Neural progenitor cell (in vitro differentiated cells): ENCODE data around the gene ARSH. TPM values are rescaled to one million over a fixed set of nuclear protein-coding genes. Genes with fewer than 3 reads are reported as not detected.

Experiments
- DNase-seq: peaks from one replicate; pipeline ENCODE4 v3.0.0-alpha.2; 2016; ENCODE audit warnings: low spot score
- H2AFZ ChIP-seq: fragments of 200-600 bp; sonication (generic); replicated peaks from 2 replicates; pipeline ENCODE4 v1.6.1; 2016; ENCODE audit warnings: antibody characterized with exemption
- H3F3A ChIP-seq: fragments of 200-600 bp; sonication (generic); 2 replicates; pipeline ENCODE4 v1.6.1; 2016; ENCODE audit warnings: antibody characterized with exemption, low read depth
- H3K27ac ChIP-seq: fragments of 200-600 bp; sonication (generic); 2 replicates; pipeline ENCODE4 v1.5.1; 2016; ENCODE audit warnings: mild to moderate bottlenecking
- H3K27me3 ChIP-seq: fragments of 200-600 bp; sonication (generic); 2 replicates; pipeline ENCODE4 v1.6.1; 2016; ENCODE audit warnings: mild to moderate bottlenecking, moderate library complexity
- H3K36me3 ChIP-seq: fragments of 200-600 bp; sonication (generic); 2 replicates; pipeline ENCODE4 v1.5.1; 2016
- H3K4me1 ChIP-seq: fragments of 200-600 bp; sonication (generic); 2 replicates; pipeline ENCODE4 v1.6.1; 2016; ENCODE audit warnings: mixed run types
- H3K4me2 ChIP-seq: fragments of 200-600 bp; sonication (generic); 2 replicates; pipeline ENCODE4 v1.6.1; 2016
- H3K4me3 ChIP-seq: fragments of 200-600 bp; sonication (generic); 2 replicates; pipeline ENCODE4 v1.5.1; 2016
- H3K79me2 ChIP-seq: fragments of 200-600 bp; sonication (generic); 2 replicates; pipeline ENCODE4 v1.6.1; 2016; ENCODE audit warnings: low read depth
- H3K9ac ChIP-seq: fragments of 200-600 bp; sonication (generic); 2 replicates; pipeline ENCODE4 v1.6.1; 2016
- H3K9me3 ChIP-seq: fragments of 200-600 bp; sonication (generic); 2 replicates; pipeline ENCODE4 v1.5.1; 2016; ENCODE audit warnings: low read depth
- H4K20me1 ChIP-seq: fragments of 200-600 bp; sonication (generic); 2 replicates; pipeline ENCODE4 v1.6.1; 2016; ENCODE audit warnings: low read depth
- H3K27ac Mint-ChIP-seq: 3 replicates; pipeline ENCODE4 v1.8.0; 2021; ENCODE audit warnings: mixed read lengths
- H3K27me3 Mint-ChIP-seq: 2 replicates; pipeline ENCODE4 v1.8.0; 2022; ENCODE audit warnings: low read depth, mild to moderate bottlenecking, inconsistent platforms, moderate library complexity, mixed read lengths; ENCODE audit not compliant: insufficient read depth
- H3K36me3 Mint-ChIP-seq: 3 replicates; pipeline ENCODE4 v1.8.0; 2021; ENCODE audit warnings: mixed read lengths
- H3K4me1 Mint-ChIP-seq: 3 replicates; pipeline ENCODE4 v1.8.0; 2021; ENCODE audit warnings: mixed read lengths
- H3K4me3 Mint-ChIP-seq: 3 replicates; pipeline ENCODE4 v1.8.0; 2021; ENCODE audit warnings: mild to moderate bottlenecking, moderate library complexity, mixed read lengths
- H3K9me3 Mint-ChIP-seq: 3 replicates; pipeline ENCODE4 v1.8.0; 2020; ENCODE audit warnings: mixed read lengths
- CTCF ChIP-seq: fragments of 200-600 bp; sonication (generic); IDR thresholded peaks from 2 replicates; pipeline ENCODE4 v1.5.1; 2017; ENCODE audit warnings: antibody characterized with exemption, mild to moderate bottlenecking
- EZH2 ChIP-seq: fragments of 200-600 bp; sonication (generic); IDR thresholded peaks from 2 replicates; pipeline ENCODE4 v1.6.1; 2017; ENCODE audit warnings: antibody characterized with exemption, mild to moderate bottlenecking, moderate library complexity
- EZH2phosphoT487 ChIP-seq: fragments of 200-600 bp; sonication (generic); IDR thresholded peaks from 2 replicates; pipeline ENCODE4 v1.6.1; 2017; ENCODE audit warnings: antibody characterized with exemption
- total RNA-seq: library from RNA; depleted of rRNA; stranded (reverse); fragments of >200 nt; gene quantifications from 2 replicates; pipeline ENCODE4 v1.2.3, GENCODE V29; 2015; ENCODE audit warnings: low replicate concordance

ARSH gene
- total RNA-seq, 1 donor from 2014 or later, result not detected

- H4K20me1 ChIP-seq, result no peaks in the 10 kb centered on the region
- H3K4me1 ChIP-seq, result no peaks in the 10 kb centered on the region
- no peak overlapping the region for H3K27ac ChIP-seq
- no peaks in the 10 kb centered on the region for H3K36me3 ChIP-seq
- H2AFZ ChIP-seq, result no peak overlapping the region
- H3K27ac Mint-ChIP-seq, result no peak overlapping the region
- H3K27me3 Mint-ChIP-seq, result peaks cover 9% of the 10 kb centered on the region
- H3K4me1 Mint-ChIP-seq, result no peaks in the 10 kb centered on the region
- no peak overlapping the region for H3K9ac ChIP-seq
- H3K27me3 ChIP-seq, result no peaks in the 10 kb centered on the region
- DNase-seq, result no peak
- peaks cover 5% of the 10 kb centered on the region for H3K36me3 Mint-ChIP-seq
- no peaks in the 10 kb centered on the region for H3K79me2 ChIP-seq
- TF ChIP-seq EZH2phosphoT487 (no peak), CTCF (peak; percentile 12), EZH2 (no peak)
- no peaks in the 10 kb centered on the region for H3K9me3 ChIP-seq
- no peak overlapping the region for H3K4me2 ChIP-seq
- H3K4me3 Mint-ChIP-seq, result no peak overlapping the region
- peaks cover 22% of the 10 kb centered on the region for H3K9me3 Mint-ChIP-seq
- H3K4me3 ChIP-seq, result no peak overlapping the region
- no peaks in the 10 kb centered on the region for H3F3A ChIP-seq
Measured at GRCh38 chrX:2984342-2984741, 22.0 kb upstream of the ARSH start.

GRCh38 chrX:2989565-2989964 is 16.8 kb upstream of the ARSH start:
- no peak overlapping the region for H3K4me3 ChIP-seq
- H3K4me2 ChIP-seq, result no peak overlapping the region
- H3F3A ChIP-seq, result no peaks in the 10 kb centered on the region
- no peaks in the 10 kb centered on the region for H3K27me3 ChIP-seq
- peaks cover 4% of the 10 kb centered on the region for H3K9me3 Mint-ChIP-seq
- H3K27me3 Mint-ChIP-seq, result peaks cover 4% of the 10 kb centered on the region
- no peaks in the 10 kb centered on the region for H3K4me1 Mint-ChIP-seq
- no peak overlapping the region for H2AFZ ChIP-seq
- H4K20me1 ChIP-seq, result no peaks in the 10 kb centered on the region
- no peaks in the 10 kb centered on the region for H3K36me3 ChIP-seq
- no peaks in the 10 kb centered on the region for H3K9me3 ChIP-seq
- no peak overlapping the region for H3K4me3 Mint-ChIP-seq
- no peak overlapping the region for H3K27ac Mint-ChIP-seq
- no peaks in the 10 kb centered on the region for H3K79me2 ChIP-seq
- H3K9ac ChIP-seq, result no peak overlapping the region
- no peak overlapping the region for H3K27ac ChIP-seq
- H3K36me3 Mint-ChIP-seq, result no peaks in the 10 kb centered on the region
- no peaks in the 10 kb centered on the region for H3K4me1 ChIP-seq
- TF ChIP-seq CTCF (no peak), EZH2 (no peak), EZH2phosphoT487 (no peak)
- DNase-seq, result no peak

- H3K79me2 ChIP-seq, result no peaks in the 10 kb centered on the region
- Mint-ChIP-seq H3K9me3 (peaks cover 39% of the 10 kb centered on the region), H3K4me3 (no peak overlapping the region), H3K4me1 (no peaks in the 10 kb centered on the region), H3K36me3 (peaks cover 3% of the 10 kb centered on the region), H3K27me3 (peaks cover 3% of the 10 kb centered on the region), H3K27ac (no peak overlapping the region)
- H3K4me1 ChIP-seq, result no peaks in the 10 kb centered on the region
- no peaks in the 10 kb centered on the region for H4K20me1 ChIP-seq
- H3K4me2 ChIP-seq, result no peak overlapping the region
- TF ChIP-seq CTCF (no peak), EZH2 (no peak), EZH2phosphoT487 (no peak)
- H3K27ac ChIP-seq, result no peak overlapping the region
- no peak overlapping the region for H2AFZ ChIP-seq
- H3F3A ChIP-seq, result no peaks in the 10 kb centered on the region
- H3K36me3 ChIP-seq, result no peaks in the 10 kb centered on the region
- DNase-seq, result no peak
- H3K4me3 ChIP-seq, result no peak overlapping the region
- H3K9ac ChIP-seq, result no peak overlapping the region
- H3K27me3 ChIP-seq, result no peaks in the 10 kb centered on the region
- peaks cover 7% of the 10 kb centered on the region for H3K9me3 ChIP-seq
Measured at GRCh38 chrX:3010532-3010931, 4.2 kb downstream of the ARSH start.
